ENCODE data around the gene SLCO3A1.

- TF ChIP-seq CTCF (conservative IDR thresholded peaks at IDR 0.05; ENCODE audit: low read length) (no peak), EZH2phosphoT487 (IDR thresholded peaks at IDR 0.05; ENCODE audit: borderline replicate concordance) (no peak)
Observed at GRCh38 chr15:92149029-92149428, 295.5 kb downstream of the SLCO3A1 start.

Data from Loucy (cell line).